KOPT-K1 (cell line): ENCODE data around the gene AGBL3.
"Not testable (repeated sequence)": the region's sequence is repeated elsewhere in the genome, so short reads cannot be mapped to it uniquely, and the experiment has no call there.

Source experiments
- H3K27ac ChIP-seq: fragments of 200-600 bp; sonication (generic); 2 replicates; pipeline ENCODE4 v1.5.1; 2016; ENCODE audit warnings: antibody characterized with exemption, mild to moderate bottlenecking, low read depth, low read length; ENCODE audit not compliant: poor library complexity, severe bottlenecking
- H3K36me3 ChIP-seq: fragments of 200-600 bp; sonication (generic); 2 replicates; pipeline ENCODE4 v1.5.1; 2017; ENCODE audit warnings: antibody characterized with exemption, mild to moderate bottlenecking, low read length, moderate library complexity; ENCODE audit not compliant: insufficient read depth
- H3K9me3 ChIP-seq: fragments of 200-600 bp; sonication (generic); 2 replicates; pipeline ENCODE4 v1.5.1; 2017; ENCODE audit warnings: antibody characterized with exemption, low read length, mild to moderate bottlenecking; ENCODE audit not compliant: insufficient read depth, poor library complexity, severe bottlenecking

AGBL3 gene

GRCh38 chr7:134948736-134949135 is 37.6 kb upstream of the AGBL3 start:
- Histone ChIP-seq H3K36me3 (no peaks in the 10 kb centered on the region), H3K27ac (no peak overlapping the region)

GRCh38 chr7:134949171-134949570 is 37.1 kb upstream of the AGBL3 start:
- Histone ChIP-seq H3K36me3 (no peaks in the 10 kb centered on the region), H3K27ac (no peak overlapping the region), H3K9me3 (no peaks in the 10 kb centered on the region)

More at GRCh38 chr7:134948736-134949135, 37.6 kb upstream of the AGBL3 start:
- no peaks in the 10 kb centered on the region for H3K9me3 ChIP-seq

- no peaks in the 10 kb centered on the region for H3K9me3 ChIP-seq
- no peaks in the 10 kb centered on the region for H3K36me3 ChIP-seq
- H3K27ac ChIP-seq = no peak overlapping the region
These were observed 31.9 kb upstream of the AGBL3 start for GRCh38 chr7:134954197-134955082.

GRCh38 chr7:134957005-134957404 is 29.3 kb upstream of the AGBL3 start:
- Histone ChIP-seq H3K9me3 (no peaks in the 10 kb centered on the region), H3K27ac (no peak overlapping the region), H3K36me3 (no peaks in the 10 kb centered on the region)

- Histone ChIP-seq H3K36me3 (no peaks in the 10 kb centered on the region), H3K9me3 (no peaks in the 10 kb centered on the region), H3K27ac (no peak overlapping the region)
These were observed 26.5 kb upstream of the AGBL3 start for GRCh38 chr7:134959810-134960209.

- H3K36me3 ChIP-seq = no peaks in the 10 kb centered on the region
- H3K9me3 ChIP-seq = no peaks in the 10 kb centered on the region
- H3K27ac ChIP-seq = no peak overlapping the region
These were observed 24.0 kb upstream of the AGBL3 start for GRCh38 chr7:134962270-134962780.

- Histone ChIP-seq H3K36me3 (no peaks in the 10 kb centered on the region), H3K27ac (no peak overlapping the region), H3K9me3 (no peaks in the 10 kb centered on the region)
These were observed 23.3 kb upstream of the AGBL3 start for GRCh38 chr7:134963036-134963435.

GRCh38 chr7:134966691-134967090 is 19.6 kb upstream of the AGBL3 start:
- Histone ChIP-seq H3K36me3 (no peaks in the 10 kb centered on the region), H3K9me3 (no peaks in the 10 kb centered on the region), H3K27ac (no peak overlapping the region)

- Histone ChIP-seq H3K36me3 (no peaks in the 10 kb centered on the region), H3K9me3 (no peaks in the 10 kb centered on the region), H3K27ac (no peak overlapping the region)
These were observed 18.2 kb upstream of the AGBL3 start for GRCh38 chr7:134968110-134968509.

GRCh38 chr7:134981645-134982044 is 4.7 kb upstream of the AGBL3 start:
- not testable (repeated sequence) for H3K9me3 ChIP-seq, H3K27ac ChIP-seq, H3K36me3 ChIP-seq

GRCh38 chr7:134985894-134986362 is 380 bp upstream of the AGBL3 start:
- H3K36me3 ChIP-seq = no peaks in the 10 kb centered on the region; the same call in 1 of the 2 replicates
- H3K27ac ChIP-seq = peak overlapping the region; percentile 69

GRCh38 chr7:134988161-134988560 is 1.9 kb downstream of the AGBL3 start:
- Histone ChIP-seq H3K27ac (no peak overlapping the region), H3K36me3 (peaks cover 6% of the 10 kb centered on the region), H3K9me3 (no peaks in the 10 kb centered on the region)

More at GRCh38 chr7:134985894-134986362, 380 bp upstream of the AGBL3 start:
- no peaks in the 10 kb centered on the region for H3K9me3 ChIP-seq

- H3K36me3 ChIP-seq = peaks cover 27% of the 10 kb centered on the region
- no peak overlapping the region for H3K27ac ChIP-seq
These were observed 5.4 kb downstream of the AGBL3 start for GRCh38 chr7:134991469-134992339.

GRCh38 chr7:134992626-134993179 is 6.4 kb downstream of the AGBL3 start:
- Histone ChIP-seq H3K27ac (no peak overlapping the region), H3K9me3 (no peaks in the 10 kb centered on the region), H3K36me3 (peaks cover 27% of the 10 kb centered on the region)

More at GRCh38 chr7:134991469-134992339, 5.4 kb downstream of the AGBL3 start:
- H3K9me3 ChIP-seq = no peaks in the 10 kb centered on the region
